GM23338 (cell line): ENCODE measurements around the gene MYCBP2. TPM values are rescaled to one million over a fixed set of nuclear protein-coding genes. Genes with fewer than 3 reads are reported as not detected.

Experiments
- ATAC-seq: fragments of 200-7000 bp; cut with Tn5 transposase; 3 replicates; pipeline ENCODE4 v1.9.1; 2020
- DNase-seq: peaks from one replicate; pipeline ENCODE4 v3.0.0-alpha.2; 2015; ENCODE audit warnings: low spot score
- H2AFZ ChIP-seq: fragments of 200-600 bp; sonication (generic); 2 replicates; pipeline ENCODE4 v1.8.0; 2016; ENCODE audit warnings: antibody characterized with exemption, mild to moderate bottlenecking, moderate library complexity
- H3F3A ChIP-seq: fragments of 200-600 bp; sonication (generic); replicated peaks from 2 replicates; pipeline ENCODE4 v1.8.0; 2017; ENCODE audit warnings: antibody characterized with exemption, mixed run types, low read depth
- H3K27ac ChIP-seq: fragments of 200-600 bp; sonication (generic); 2 replicates; pipeline ENCODE4 v1.6.1; 2016; ENCODE audit warnings: low read depth
- H3K27me3 ChIP-seq: fragments of 200-600 bp; sonication (generic); 2 replicates; pipeline ENCODE4 v1.8.0; 2016; ENCODE audit warnings: mild to moderate bottlenecking, mixed run types, moderate library complexity; ENCODE audit not compliant: insufficient read depth
- H3K36me3 ChIP-seq: fragments of 200-600 bp; sonication (generic); 2 replicates; pipeline ENCODE4 v1.8.0; 2016; ENCODE audit warnings: mild to moderate bottlenecking; ENCODE audit not compliant: insufficient read depth
- H3K4me1 ChIP-seq: fragments of 200-600 bp; sonication (generic); 2 replicates; pipeline ENCODE4 v1.8.0; 2016; ENCODE audit warnings: mild to moderate bottlenecking, moderate library complexity; ENCODE audit not compliant: insufficient read depth
- H3K4me2 ChIP-seq: fragments of 200-600 bp; sonication (generic); 2 replicates; pipeline ENCODE4 v1.7.1; 2017; ENCODE audit warnings: mixed run types
- H3K4me3 ChIP-seq: fragments of 200-600 bp; sonication (generic); 2 replicates; pipeline ENCODE4 v1.6.1; 2016; ENCODE audit warnings: mixed run types
- H3K79me2 ChIP-seq: fragments of 200-600 bp; sonication (generic); replicated peaks from 2 replicates; pipeline ENCODE4 v1.8.0; 2017; ENCODE audit warnings: mild to moderate bottlenecking; ENCODE audit not compliant: insufficient read depth
- H3K9me2 ChIP-seq: fragments of 200-600 bp; sonication (generic); 2 replicates; pipeline ENCODE4 v1.8.0; 2017; ENCODE audit not compliant: insufficient read depth
- H4K20me1 ChIP-seq: fragments of 200-600 bp; sonication (generic); replicated peaks from 2 replicates; pipeline ENCODE4 v1.8.0; 2017; ENCODE audit warnings: mild to moderate bottlenecking; ENCODE audit not compliant: insufficient read depth
- H3K27ac Mint-ChIP-seq: 2 replicates; pipeline ENCODE4 v1.8.0; 2020; ENCODE audit warnings: inconsistent platforms, mild to moderate bottlenecking, moderate library complexity, mixed read lengths
- H3K27me3 Mint-ChIP-seq: 3 replicates; pipeline ENCODE4 v1.8.0; 2022; ENCODE audit warnings: low read depth, mild to moderate bottlenecking, moderate library complexity, mixed read lengths, inconsistent platforms; ENCODE audit not compliant: insufficient read depth, poor library complexity
- H3K36me3 Mint-ChIP-seq: 3 replicates; pipeline ENCODE4 v1.8.0; 2021; ENCODE audit warnings: low read depth, mild to moderate bottlenecking, inconsistent platforms, moderate library complexity, mixed read lengths
- H3K4me1 Mint-ChIP-seq: 3 replicates; pipeline ENCODE4 v1.8.0; 2020; ENCODE audit warnings: mild to moderate bottlenecking, inconsistent platforms, mixed read lengths
- H3K4me3 Mint-ChIP-seq: 3 replicates; pipeline ENCODE4 v1.8.0; 2021; ENCODE audit warnings: moderate library complexity, mild to moderate bottlenecking, inconsistent platforms, mixed read lengths
- H3K9me3 Mint-ChIP-seq: 3 replicates; pipeline ENCODE4 v1.8.0; 2020; ENCODE audit warnings: moderate library complexity, mild to moderate bottlenecking, inconsistent platforms, mixed read lengths
- CREB1 ChIP-seq: fragments of 250-450 bp; sonication (Bioruptor Pico); IDR thresholded peaks from 2 replicates; pipeline ENCODE4 v1.5.0; 2020; ENCODE audit warnings: low read depth, mild to moderate bottlenecking, moderate library complexity
- EZH2phosphoT487 ChIP-seq: fragments of 200-600 bp; sonication (generic); IDR thresholded peaks from one replicate; pipeline ENCODE4 v1.8.1; 2018; ENCODE audit warnings: antibody characterized with exemption; ENCODE audit not compliant: unreplicated experiment
- NANOG ChIP-seq: IDR thresholded peaks from 2 replicates; pipeline ENCODE4 v1.6.1; 2016; ENCODE audit warnings: antibody characterized with exemption, borderline replicate concordance
- POLR2AphosphoS5 ChIP-seq: IDR thresholded peaks from 2 replicates; pipeline ENCODE4 v1.6.1; 2016; ENCODE audit warnings: antibody characterized with exemption, low read depth
- ZNF331 ChIP-seq: fragments of 250-450 bp; sonication (Bioruptor Pico); IDR thresholded peaks from 2 replicates; pipeline ENCODE4 v1.5.0; 2020; ENCODE audit warnings: low read depth, mild to moderate bottlenecking, moderate library complexity
- polyA plus RNA-seq: library from polyadenylated mRNA; unstranded; fragments of >200 nt; fragmentation: Nextera tagmentation; extraction: Ambion mirVana; gene quantifications from 2 replicates; pipeline ENCODE4 v1.2.1, GENCODE V29; 2016
- total RNA-seq: library from RNA; depleted of rRNA; stranded (reverse); fragments of >200 nt; shearing (Covaris generic); gene quantifications from 2 replicates; pipeline ENCODE4 v1.2.3, GENCODE V29; 2014; rRNA removed

The MYCBP2 gene
- total and polyA plus RNA-seq, 2 experiments from 2014 or later: 54.6 to 77.2 TPM

DNA sequence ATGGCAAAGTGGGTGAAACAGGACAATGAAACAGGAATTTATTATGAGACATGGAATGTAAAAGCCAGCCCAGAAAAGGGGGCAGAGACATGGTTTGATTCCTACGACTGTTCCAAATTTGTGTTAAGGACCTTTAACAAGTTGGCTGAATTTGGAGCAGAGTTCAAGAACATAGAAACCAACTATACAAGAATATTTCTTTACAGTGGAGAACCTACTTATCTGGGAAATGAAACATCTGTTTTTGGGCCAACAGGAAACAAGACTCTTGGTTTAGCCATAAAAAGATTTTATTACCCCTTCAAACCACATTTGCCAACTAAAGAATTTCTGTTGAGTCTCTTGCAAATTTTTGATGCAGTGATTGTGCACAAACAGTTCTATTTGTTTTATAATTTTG is 326.4 kb downstream of the MYCBP2 start:
- Histone ChIP-seq H3K27ac (no peak overlapping the region), H3K79me2 (no peaks in the 10 kb centered on the region), H3F3A (no peaks in the 10 kb centered on the region), H3K36me3 (no peaks in the 10 kb centered on the region), H4K20me1 (no peaks in the 10 kb centered on the region; the same call in 1 of the 2 replicates), H3K27me3 (no peaks in the 10 kb centered on the region), H3K4me3 (no peak overlapping the region), H3K9me2 (no peaks in the 10 kb centered on the region), H2AFZ (no peak overlapping the region), H3K4me2 (no peak overlapping the region), H3K4me1 (no peaks in the 10 kb centered on the region)
- Mint-ChIP-seq H3K4me1 (peaks cover 3% of the 10 kb centered on the region; the same call in 1 of the 3 replicates), H3K9me3 (no peaks in the 10 kb centered on the region), H3K27ac (no peak overlapping the region), H3K36me3 (peaks cover 28% of the 10 kb centered on the region; the same call in 2 of the 3 replicates), H3K27me3 (no peaks in the 10 kb centered on the region), H3K4me3 (no peak overlapping the region)
- no peak for TF ChIP-seq POLR2AphosphoS5
- TF ChIP-seq EZH2phosphoT487: no peak
- no peak for TF ChIP-seq ZNF331 (CRISPR knock-in tag)
- no peak for TF ChIP-seq NANOG
- TF ChIP-seq CREB1 (CRISPR knock-in tag): no peak
- ATAC-seq: no peak
- DNase-seq: no peak

Other genes with a start within 250 kb of the MYCBP2 start
- not detected in 2 replicates for gene SCEL, start 208.6 kb upstream of the MYCBP2 start, total RNA-seq
- gene SCEL, start 208.6 kb upstream of the MYCBP2 start, polyA plus RNA-seq: not detected in 2 replicates